SK-N-SH treated with all-trans-retinoic acid at 6 μM for 48 hours (cell line): Measurements from ENCODE around the gene H19.

ENCODE experiments used
- ATAC-seq: fragments of 200-7000 bp; cut with Tn5 transposase; 3 replicates; pipeline ENCODE4 v1.9.1; 2020; ENCODE audit warnings: mild to moderate bottlenecking, moderate library complexity
- ARNTL ChIP-seq: fragments of 450-650 bp; formaldehyde crosslinking; IDR thresholded peaks from 2 replicates; pipeline ENCODE4 v1.5.0; 2020; ENCODE audit warnings: low read depth, mild to moderate bottlenecking, moderate library complexity, borderline replicate concordance
- BACH2 ChIP-seq: fragments of 250-450 bp; sonication (Bioruptor Pico); IDR thresholded peaks from 2 replicates; pipeline ENCODE4 v1.9.0; 2021; ENCODE audit warnings: mild to moderate bottlenecking, borderline replicate concordance
- CREB5 ChIP-seq: fragments of 250-450 bp; sonication (Bioruptor Pico); IDR thresholded peaks from 2 replicates; pipeline ENCODE4 v1.5.1; 2020; ENCODE audit warnings: low read depth, mild to moderate bottlenecking, moderate library complexity
- CSRNP3 ChIP-seq: fragments of 250-450 bp; sonication (Bioruptor Pico); IDR thresholded peaks from 2 replicates; pipeline ENCODE4 v1.5.1; 2021; ENCODE audit warnings: mild to moderate bottlenecking, moderate library complexity
- ESRRG ChIP-seq: fragments of 250-450 bp; sonication (Bioruptor Pico); IDR thresholded peaks from 2 replicates; pipeline ENCODE4 v1.6.1; 2021; ENCODE audit warnings: mild to moderate bottlenecking
- GLIS3 ChIP-seq: fragments of 250-450 bp; sonication (Bioruptor Pico); IDR thresholded peaks from 2 replicates; pipeline ENCODE4 v1.5.0; 2020; ENCODE audit warnings: mild to moderate bottlenecking, moderate library complexity
- ISL1 ChIP-seq: fragments of 250-450 bp; sonication (Bioruptor Pico); IDR thresholded peaks from 2 replicates; pipeline ENCODE4 v2.1.2; 2022; ENCODE audit warnings: mild to moderate bottlenecking, moderate library complexity
- OSR1 ChIP-seq: fragments of 250-450 bp; sonication (Bioruptor Pico); IDR thresholded peaks from 2 replicates; pipeline ENCODE4 v1.8.0; 2022; ENCODE audit warnings: moderate library complexity, mild to moderate bottlenecking, inconsistent platforms
- POU6F1 ChIP-seq: fragments of 250-450 bp; sonication (Bioruptor Pico); IDR thresholded peaks from 2 replicates; pipeline ENCODE4 v1.8.0; 2021; ENCODE audit warnings: low read depth, mild to moderate bottlenecking, moderate library complexity, borderline replicate concordance
- PPARA ChIP-seq: fragments of 250-450 bp; sonication (Bioruptor Pico); IDR thresholded peaks from 2 replicates; pipeline ENCODE4 v1.5.0; 2020; ENCODE audit warnings: mild to moderate bottlenecking, borderline replicate concordance
- RARB ChIP-seq: fragments of 250-450 bp; sonication (Bioruptor Pico); IDR thresholded peaks from 2 replicates; pipeline ENCODE4 v1.8.0; 2021; ENCODE audit warnings: mild to moderate bottlenecking, moderate library complexity
- SNAI2 ChIP-seq: fragments of 250-450 bp; sonication (Bioruptor Pico); IDR thresholded peaks from 2 replicates; pipeline ENCODE4 v1.5.0; 2020; ENCODE audit warnings: mild to moderate bottlenecking, moderate library complexity
- TCF4 ChIP-seq: fragments of 250-450 bp; sonication (Bioruptor Pico); IDR thresholded peaks from 2 replicates; pipeline ENCODE4 v1.8.0; 2021; ENCODE audit warnings: mild to moderate bottlenecking, moderate library complexity, borderline replicate concordance
- TOX ChIP-seq: fragments of 250-450 bp; sonication (Bioruptor Pico); IDR thresholded peaks from 2 replicates; pipeline ENCODE4 v1.8.0; 2021; ENCODE audit warnings: mild to moderate bottlenecking, moderate library complexity, borderline replicate concordance
- TSHZ2 ChIP-seq: fragments of 250-450 bp; sonication (Bioruptor Pico); IDR thresholded peaks from 2 replicates; pipeline ENCODE4 v1.5.0; 2020; ENCODE audit warnings: mild to moderate bottlenecking, moderate library complexity
- ZC3H10 ChIP-seq: fragments of 250-450 bp; sonication (Bioruptor Pico); IDR thresholded peaks from 2 replicates; pipeline ENCODE4 v1.5.1; 2021; ENCODE audit warnings: mild to moderate bottlenecking, moderate library complexity
- ZFP3 ChIP-seq: fragments of 250-450 bp; sonication (Bioruptor Pico); IDR thresholded peaks from 2 replicates; pipeline ENCODE4 v1.5.0; 2020; ENCODE audit warnings: mild to moderate bottlenecking, moderate library complexity
- ZFP30 ChIP-seq: fragments of 450-650 bp; formaldehyde crosslinking; IDR thresholded peaks from 2 replicates; pipeline ENCODE4 v1.5.0; 2022; ENCODE audit warnings: mild to moderate bottlenecking, moderate library complexity
- ZNF565 ChIP-seq: fragments of 450-650 bp; formaldehyde crosslinking; conservative IDR thresholded peaks from 2 replicates; pipeline ENCODE4 v1.5.0; 2020; ENCODE audit warnings: low read depth, mild to moderate bottlenecking, moderate library complexity
- ZNF70 ChIP-seq: fragments of 450-650 bp; formaldehyde crosslinking; IDR thresholded peaks from 2 replicates; pipeline ENCODE4 v1.5.0; 2020; ENCODE audit warnings: mild to moderate bottlenecking, moderate library complexity
- ZNF8 ChIP-seq: fragments of 450-650 bp; formaldehyde crosslinking; IDR thresholded peaks from 2 replicates; pipeline ENCODE4 v1.5.0; 2020; ENCODE audit warnings: mild to moderate bottlenecking, moderate library complexity

H19 gene

GRCh38 chr11:1967641-1968225, 29.9 kb downstream of the H19 start:
- TF ChIP-seq ISL1, result no peak
- no peak for TF ChIP-seq ESRRG (CRISPR knock-in tag)
- no peak for TF ChIP-seq RARB
- no peak for TF ChIP-seq TCF4 (CRISPR knock-in tag)
- no peak for TF ChIP-seq BACH2
- TF ChIP-seq POU6F1 (CRISPR knock-in tag), result no peak
- no peak for TF ChIP-seq SNAI2 (CRISPR knock-in tag)
- TF ChIP-seq ZNF70, result no peak
- no peak for TF ChIP-seq ZFP30
- TF ChIP-seq CSRNP3 (CRISPR knock-in tag), result no peak
- no peak for TF ChIP-seq CREB5 (CRISPR knock-in tag)
- TF ChIP-seq ZNF565 (CRISPR knock-in tag), result no peak
- no peak for TF ChIP-seq TOX
- no peak for TF ChIP-seq ARNTL (CRISPR knock-in tag)
- TF ChIP-seq ZC3H10 (CRISPR knock-in tag), result no peak
- no peak for TF ChIP-seq GLIS3
- no peak for ATAC-seq

GRCh38 chr11:1966531-1966930, 31.1 kb downstream of the H19 start:
- TF ChIP-seq CSRNP3 (CRISPR knock-in tag) (no peak), SNAI2 (CRISPR knock-in tag) (no peak), ZNF8 (CRISPR knock-in tag) (no peak), OSR1 (no peak), CREB5 (CRISPR knock-in tag) (no peak), TOX (no peak), ZFP30 (no peak)

GRCh38 chr11:1964955-1965354, 32.7 kb downstream of the H19 start:
- no peak for ATAC-seq
- TF ChIP-seq GLIS3 (no peak), ZNF565 (CRISPR knock-in tag) (no peak), ZNF8 (CRISPR knock-in tag) (no peak), ZC3H10 (CRISPR knock-in tag) (no peak), TSHZ2 (CRISPR knock-in tag) (no peak), SNAI2 (CRISPR knock-in tag) (no peak), TOX (no peak), ZFP3 (CRISPR knock-in tag) (no peak), PPARA (no peak), ZNF70 (no peak), RARB (no peak), CSRNP3 (CRISPR knock-in tag) (no peak)

More at GRCh38 chr11:1966531-1966930, 31.1 kb downstream of the H19 start:
- ATAC-seq, result no peak
